Left ventricle myocardium inferior (tissue), 1 donor: Measurements from ENCODE around the gene DCTN1. TPM values are rescaled to one million over a fixed set of nuclear protein-coding genes. Genes with fewer than 3 reads are reported as not detected.

Experiments used
- DNase-seq: peaks from one replicate; pipeline ENCODE4 v3.0.0-alpha.2; 2020
- H3K27ac ChIP-seq: fragments of 200-600 bp; replicated peaks from 2 replicates; pipeline ENCODE4 v1.8.0; 2021
- H3K27me3 ChIP-seq: fragments of 200-600 bp; 2 replicates; pipeline ENCODE4 v1.8.0; 2021; ENCODE audit warnings: low read depth
- H3K36me3 ChIP-seq: fragments of 200-600 bp; 2 replicates; pipeline ENCODE4 v1.8.0; 2021
- H3K4me1 ChIP-seq: fragments of 200-600 bp; 2 replicates; pipeline ENCODE4 v1.8.0; 2021
- H3K4me3 ChIP-seq: fragments of 200-600 bp; 2 replicates; pipeline ENCODE4 v1.8.0; 2021; ENCODE audit warnings: mild to moderate bottlenecking, moderate library complexity
- H3K9me3 ChIP-seq: fragments of 200-600 bp; replicated peaks from 2 replicates; pipeline ENCODE4 v1.8.0; 2021
- intact Hi-C: fragments of 100-400 bp; cut with micrococcal nuclease; formaldehyde crosslinking; loops from one replicate; pipeline ENCODE4 v1.11.0; 2022
- total RNA-seq: library from RNA; stranded (reverse); fragmentation: NEBNext Ultra II Directional; extraction: Animal tissue kit (Norgen Biotek cat#: 25700); gene quantifications from one replicate; pipeline ENCODE4 v1.2.1, GENCODE V29; 2021
- TF ChIP-seq, protein P1 (sequence below): fragments of 200-600 bp; IDR thresholded peaks from 2 replicates; pipeline ENCODE4 v1.8.0; 2021; ENCODE audit warnings: antibody characterized with exemption, mild to moderate bottlenecking, borderline replicate concordance
- donor health status: DM: no; HTN: yes; CAD: no; lungs with severe emphysema.

Gene DCTN1
- total RNA-seq, 1 donor from 2014 or later: 201 TPM

DNA sequence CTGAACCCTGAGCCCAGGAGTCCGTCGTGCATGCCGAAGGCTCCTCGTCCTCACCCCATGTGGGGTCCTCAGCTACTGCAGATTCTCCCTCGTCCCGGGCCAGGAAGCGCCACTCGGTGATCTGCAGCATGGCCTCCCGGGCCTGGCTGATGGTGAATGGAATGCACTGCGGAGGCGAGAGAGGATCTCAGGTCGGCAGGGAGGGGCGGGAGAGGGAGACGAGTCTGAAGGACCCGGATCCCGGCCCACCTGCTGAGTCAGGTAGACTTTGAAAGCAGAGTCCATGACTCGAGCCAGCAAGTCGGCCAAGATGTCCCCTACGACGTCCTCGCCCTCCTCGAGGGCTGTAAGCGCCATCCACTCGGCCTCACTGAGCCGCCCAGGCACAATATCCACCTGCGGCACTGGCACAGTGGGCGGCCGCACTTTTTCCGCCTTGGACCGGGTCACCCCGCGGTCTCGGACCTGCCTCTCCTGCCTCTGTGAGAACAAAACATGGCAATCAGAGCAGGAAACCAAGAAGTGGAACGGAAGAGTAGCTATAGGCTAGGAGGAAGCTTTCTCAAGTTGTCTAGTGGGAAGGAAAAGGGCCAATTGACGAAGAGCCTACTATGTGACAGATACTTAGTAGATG is 35.8 kb upstream of the DCTN1 start:
- DNase-seq: no peak
- no peaks in the 10 kb centered on the region for H3K27me3 ChIP-seq
- peak overlapping the region; percentile 79 for H3K4me3 ChIP-seq
- TF ChIP-seq, protein P1, sequence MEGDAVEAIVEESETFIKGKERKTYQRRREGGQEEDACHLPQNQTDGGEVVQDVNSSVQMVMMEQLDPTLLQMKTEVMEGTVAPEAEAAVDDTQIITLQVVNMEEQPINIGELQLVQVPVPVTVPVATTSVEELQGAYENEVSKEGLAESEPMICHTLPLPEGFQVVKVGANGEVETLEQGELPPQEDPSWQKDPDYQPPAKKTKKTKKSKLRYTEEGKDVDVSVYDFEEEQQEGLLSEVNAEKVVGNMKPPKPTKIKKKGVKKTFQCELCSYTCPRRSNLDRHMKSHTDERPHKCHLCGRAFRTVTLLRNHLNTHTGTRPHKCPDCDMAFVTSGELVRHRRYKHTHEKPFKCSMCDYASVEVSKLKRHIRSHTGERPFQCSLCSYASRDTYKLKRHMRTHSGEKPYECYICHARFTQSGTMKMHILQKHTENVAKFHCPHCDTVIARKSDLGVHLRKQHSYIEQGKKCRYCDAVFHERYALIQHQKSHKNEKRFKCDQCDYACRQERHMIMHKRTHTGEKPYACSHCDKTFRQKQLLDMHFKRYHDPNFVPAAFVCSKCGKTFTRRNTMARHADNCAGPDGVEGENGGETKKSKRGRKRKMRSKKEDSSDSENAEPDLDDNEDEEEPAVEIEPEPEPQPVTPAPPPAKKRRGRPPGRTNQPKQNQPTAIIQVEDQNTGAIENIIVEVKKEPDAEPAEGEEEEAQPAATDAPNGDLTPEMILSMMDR: no peak
- peaks cover 37% of the 10 kb centered on the region for H3K4me1 ChIP-seq
- no peaks in the 10 kb centered on the region for H3K36me3 ChIP-seq
- peak overlapping the region; percentile 78 for H3K27ac ChIP-seq
- intact Hi-C loops: no loop called here
- no peaks in the 10 kb centered on the region for H3K9me3 ChIP-seq

GRCh38 chr2:74414881-74415761 is 35.0 kb upstream of the DCTN1 start:
- Histone ChIP-seq H3K4me3 (peak overlapping the region; percentile 79), H3K27ac (peak overlapping the region; percentile 78), H3K27me3 (no peaks in the 10 kb centered on the region), H3K36me3 (no peaks in the 10 kb centered on the region), H3K4me1 (peaks cover 35% of the 10 kb centered on the region), H3K9me3 (no peaks in the 10 kb centered on the region)
- intact Hi-C loops: no loop called here
- TF ChIP-seq, protein P1: peak; percentile 64
- peak; percentile 69 for DNase-seq

- DNase-seq: no peak
- TF ChIP-seq, protein P1: no peak
- peak overlapping the region; percentile 78 for H3K27ac ChIP-seq
- no peaks in the 10 kb centered on the region for H3K27me3 ChIP-seq
- H3K36me3 ChIP-seq: no peaks in the 10 kb centered on the region
- peaks cover 35% of the 10 kb centered on the region for H3K4me1 ChIP-seq
- H3K4me3 ChIP-seq: peak overlapping the region; percentile 79
- intact Hi-C loops: no loop called here
- H3K9me3 ChIP-seq: no peaks in the 10 kb centered on the region
Measured at GRCh38 chr2:74414441-74414840, 34.3 kb upstream of the DCTN1 start.

- H3K4me1 ChIP-seq: peaks cover 25% of the 10 kb centered on the region
- no peak overlapping the region for H3K27ac ChIP-seq
- no peak overlapping the region for H3K4me3 ChIP-seq
- H3K27me3 ChIP-seq: no peaks in the 10 kb centered on the region
- intact Hi-C loops: no loop called here
- TF ChIP-seq, protein P1: no peak
- H3K9me3 ChIP-seq: no peaks in the 10 kb centered on the region
- no peak for DNase-seq
- no peaks in the 10 kb centered on the region for H3K36me3 ChIP-seq
Measured at GRCh38 chr2:74413001-74413698, 33.0 kb upstream of the DCTN1 start.

DNA sequence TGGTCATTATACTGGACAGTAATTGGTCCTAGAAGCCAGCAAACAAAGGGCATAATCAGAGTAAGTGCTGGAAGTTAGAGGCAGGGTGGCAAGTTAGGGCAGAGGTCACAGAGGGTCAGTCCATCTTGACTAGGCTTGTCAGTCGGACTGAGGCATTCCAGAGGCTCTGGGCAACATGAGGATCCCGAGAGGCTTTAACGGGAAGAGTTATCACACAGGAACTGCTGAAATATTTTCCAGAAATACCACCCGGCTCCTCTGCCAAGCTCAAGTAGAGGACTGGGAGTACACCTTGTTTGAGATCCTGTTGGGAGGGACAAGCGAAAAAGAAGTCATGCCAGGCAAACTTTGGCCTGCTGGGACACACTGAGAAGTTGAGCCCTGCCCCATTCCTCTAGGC is 27.6 kb upstream of the DCTN1 start:
- H3K9me3 ChIP-seq: no peaks in the 10 kb centered on the region
- no peak for DNase-seq

More for the DNA sequence above, 27.6 kb upstream of the DCTN1 start:
- Histone ChIP-seq H3K27ac (no peak overlapping the region), H3K36me3 (no peaks in the 10 kb centered on the region), H3K27me3 (no peaks in the 10 kb centered on the region), H3K4me1 (no peaks in the 10 kb centered on the region), H3K4me3 (no peak overlapping the region)
- intact Hi-C loops: no loop called here
- TF ChIP-seq, protein P1: no peak
